HG03469 (cell line): ENCODE data around the gene KCNC3.

ENCODE experiments used
- ATAC-seq: cut with Tn5 transposase; IDR thresholded peaks from one replicate; pipeline ENCODE4 v1.9.1; 2021; ENCODE audit warnings: mild to moderate bottlenecking, moderate library complexity, moderate number of reproducible peaks; ENCODE audit not compliant: unreplicated experiment

Gene KCNC3

GRCh38 chr19:50312967-50313811 is 16.0 kb downstream of the KCNC3 start:
- ATAC-seq: no peak

GRCh38 chr19:50311723-50312635 is 17.2 kb downstream of the KCNC3 start:
- no peak for ATAC-seq

GRCh38 chr19:50310759-50311465 is 18.3 kb downstream of the KCNC3 start:
- ATAC-seq: no peak

GRCh38 chr19:50309396-50310125 is 19.6 kb downstream of the KCNC3 start:
- ATAC-seq: no peak

GRCh38 chr19:50308991-50309390 is 20.2 kb downstream of the KCNC3 start:
- ATAC-seq: no peak

- ATAC-seq: no peak
These were observed 25.6 kb downstream of the KCNC3 start for GRCh38 chr19:50303558-50303957.

- no peak for ATAC-seq
These were observed 27.6 kb downstream of the KCNC3 start for GRCh38 chr19:50301607-50301971.

GRCh38 chr19:50300814-50301606 is 28.2 kb downstream of the KCNC3 start:
- ATAC-seq: no peak

GRCh38 chr19:50300051-50300450 is 29.1 kb downstream of the KCNC3 start:
- ATAC-seq: no peak

GRCh38 chr19:50293263-50294004 is 35.7 kb downstream of the KCNC3 start:
- no peak for ATAC-seq

- ATAC-seq: no peak
These were observed 36.9 kb downstream of the KCNC3 start for GRCh38 chr19:50292216-50292827.

GRCh38 chr19:50290775-50291174 is 38.4 kb downstream of the KCNC3 start:
- ATAC-seq: no peak

- no peak for ATAC-seq
These were observed 39.2 kb downstream of the KCNC3 start for GRCh38 chr19:50290011-50290410.

GRCh38 chr19:50288954-50289353 is 40.2 kb downstream of the KCNC3 start:
- ATAC-seq: no peak

GRCh38 chr19:50287331-50287730 is 41.8 kb downstream of the KCNC3 start:
- no peak for ATAC-seq

GRCh38 chr19:50286443-50286842 is 42.7 kb downstream of the KCNC3 start:
- no peak for ATAC-seq

- no peak for ATAC-seq
These were observed 43.3 kb downstream of the KCNC3 start for GRCh38 chr19:50285833-50286232.

- no peak for ATAC-seq
These were observed 47.7 kb downstream of the KCNC3 start for GRCh38 chr19:50281491-50281890.

GRCh38 chr19:50280983-50281382 is 48.2 kb downstream of the KCNC3 start:
- ATAC-seq: no peak
